DND-41 (cell line): ENCODE results near the gene PC.
A peak's percentile ranks its signal among the peaks of the same experiment; 100 is the strongest.

Experiments used
- CTCF ChIP-seq: IDR thresholded peaks from 2 replicates; pipeline ENCODE4 v1.5.1; 2012; ENCODE audit warnings: borderline replicate concordance, low read length, moderate library complexity, mild to moderate bottlenecking; ENCODE audit not compliant: poor library complexity, severe bottlenecking; ENCODE audit errors: extremely low read depth
- EZH2 ChIP-seq: IDR thresholded peaks from 3 replicates; pipeline ENCODE4 v1.6.1; 2012; ENCODE audit warnings: borderline replicate concordance, low read depth, mild to moderate bottlenecking, moderate library complexity, low read length, inconsistent platforms; ENCODE audit not compliant: severe bottlenecking

- peak; percentile 26 for TF ChIP-seq CTCF
- no peak for TF ChIP-seq EZH2
Observed at GRCh38 chr11:66845876-66846212, 112.3 kb downstream of the PC start.
